LNCAP (cell line): ENCODE measurements around the gene HNRNPF.

Experiments used
- TF ChIP-seq, protein P1 (sequence below): fragments of 450-650 bp; IDR thresholded peaks from 2 replicates; pipeline ENCODE4 v1.5.1; 2017; ENCODE audit warnings: mild to moderate bottlenecking

Gene HNRNPF

GRCh38 chr10:43408710-43409384, at the start of gene HNRNPF:
Gene HNRNPF (minus strand): TSS chr10:43409186. CDS start chr10:43387884, 21,302 bp downstream.
- TF ChIP-seq, protein P1, sequence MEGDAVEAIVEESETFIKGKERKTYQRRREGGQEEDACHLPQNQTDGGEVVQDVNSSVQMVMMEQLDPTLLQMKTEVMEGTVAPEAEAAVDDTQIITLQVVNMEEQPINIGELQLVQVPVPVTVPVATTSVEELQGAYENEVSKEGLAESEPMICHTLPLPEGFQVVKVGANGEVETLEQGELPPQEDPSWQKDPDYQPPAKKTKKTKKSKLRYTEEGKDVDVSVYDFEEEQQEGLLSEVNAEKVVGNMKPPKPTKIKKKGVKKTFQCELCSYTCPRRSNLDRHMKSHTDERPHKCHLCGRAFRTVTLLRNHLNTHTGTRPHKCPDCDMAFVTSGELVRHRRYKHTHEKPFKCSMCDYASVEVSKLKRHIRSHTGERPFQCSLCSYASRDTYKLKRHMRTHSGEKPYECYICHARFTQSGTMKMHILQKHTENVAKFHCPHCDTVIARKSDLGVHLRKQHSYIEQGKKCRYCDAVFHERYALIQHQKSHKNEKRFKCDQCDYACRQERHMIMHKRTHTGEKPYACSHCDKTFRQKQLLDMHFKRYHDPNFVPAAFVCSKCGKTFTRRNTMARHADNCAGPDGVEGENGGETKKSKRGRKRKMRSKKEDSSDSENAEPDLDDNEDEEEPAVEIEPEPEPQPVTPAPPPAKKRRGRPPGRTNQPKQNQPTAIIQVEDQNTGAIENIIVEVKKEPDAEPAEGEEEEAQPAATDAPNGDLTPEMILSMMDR: no peak

DNA sequence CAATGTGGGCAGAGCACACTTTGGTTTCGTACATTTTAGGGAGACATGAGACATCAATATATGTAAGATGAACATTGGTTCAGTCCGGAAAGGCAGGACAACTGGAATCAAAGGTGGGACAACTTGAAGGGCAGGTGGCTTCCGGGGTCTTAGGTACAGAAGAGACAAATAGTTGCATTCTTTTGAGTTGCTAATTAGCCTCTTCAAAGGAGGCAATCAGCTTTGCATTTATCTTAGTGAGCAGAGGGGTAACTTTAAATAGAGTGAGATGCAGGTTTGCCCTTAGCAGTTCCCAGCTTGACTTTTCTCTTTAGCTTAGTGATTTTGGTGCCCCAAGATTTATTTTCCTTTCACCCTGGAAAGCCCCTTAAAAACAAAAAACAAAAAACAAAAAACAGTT, 49.2 kb upstream of the HNRNPF start:
- TF ChIP-seq, protein P1: no peak

GRCh38 chr10:43453266-43453831, 44.4 kb upstream of the HNRNPF start:
- TF ChIP-seq, protein P1: no peak

DNA sequence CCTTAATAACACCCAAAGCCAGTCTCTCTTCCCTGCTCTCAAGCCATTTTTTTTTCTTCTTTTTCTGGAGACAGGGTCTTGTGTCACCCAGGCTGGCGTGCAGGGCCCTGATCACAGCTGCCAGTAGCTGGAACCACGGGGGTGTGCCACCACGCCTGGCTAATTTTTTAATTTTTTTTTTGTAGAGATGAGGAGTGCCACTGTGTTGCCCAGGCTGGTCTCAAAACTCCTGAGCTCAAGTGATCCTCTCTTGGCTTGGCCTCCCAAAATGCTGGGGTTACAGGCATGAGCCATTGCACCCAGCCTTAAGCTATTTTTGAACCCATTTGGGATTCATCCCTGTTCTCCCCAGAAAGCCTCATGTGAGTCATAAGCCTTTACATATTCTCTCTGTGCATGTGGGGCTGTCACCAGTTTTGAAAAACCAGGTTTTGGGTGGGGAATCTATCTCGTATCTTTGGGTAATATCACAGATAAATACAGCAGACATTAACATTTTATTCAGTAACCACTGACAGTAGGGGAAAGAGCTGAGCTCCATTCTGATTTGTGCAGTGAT, 43.4 kb upstream of the HNRNPF start:
- TF ChIP-seq, protein P1: no peak

GRCh38 chr10:43448742-43449141, 39.8 kb upstream of the HNRNPF start:
- TF ChIP-seq, protein P1: no peak

DNA sequence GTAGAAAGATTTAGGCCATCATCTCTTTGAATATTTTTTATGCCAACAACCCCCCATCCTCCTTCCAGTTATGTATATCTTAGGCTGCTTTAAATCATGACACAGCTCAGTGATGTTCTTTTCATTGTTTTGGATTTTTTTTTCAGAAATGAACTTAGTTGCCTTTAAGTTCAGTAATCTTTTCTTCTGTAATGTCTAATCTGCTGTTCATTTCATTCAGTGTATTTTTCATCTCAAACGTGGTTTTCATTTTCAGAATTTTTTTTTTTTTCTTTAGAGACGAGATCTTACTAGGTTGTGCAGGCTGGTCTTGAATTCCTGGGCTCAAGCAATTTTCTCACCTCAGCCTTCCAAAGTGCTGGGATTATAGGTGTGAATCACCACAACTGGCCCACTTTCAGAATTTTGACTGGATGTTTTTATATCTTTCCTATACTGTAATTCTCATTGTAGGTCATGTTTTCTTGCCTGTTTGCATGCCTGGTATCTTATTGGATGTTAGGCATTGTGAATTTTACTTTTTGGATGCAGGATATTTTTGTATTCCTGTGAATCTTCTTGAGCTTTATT, 36.0 kb upstream of the HNRNPF start:
- TF ChIP-seq, protein P1: no peak

GRCh38 chr10:43444323-43444722, 35.3 kb upstream of the HNRNPF start:
- TF ChIP-seq, protein P1: no peak
